Measurements from ENCODE around the gene FAM222B.

- TF ChIP-seq CTCF (IDR thresholded peaks at IDR 0.05): no peak
- no peak for TF ChIP-seq EZH2 (IDR thresholded peaks at IDR 0.05; ENCODE audit: borderline replicate concordance, insufficient read depth, low read depth, low read length, poor library complexity, severe bottlenecking)
Measured at GRCh38 chr17:28874750-28875149, 32.2 kb upstream of the FAM222B start.
